GM10266 (cell line): ENCODE data around the gene SCUBE3.

Source experiments
- DNase-seq: peaks from one replicate; pipeline ENCODE4 v3.0.0; 2012; ENCODE audit errors: extremely low spot score
- CTCF ChIP-seq: IDR thresholded peaks from 2 replicates; pipeline ENCODE4 v1.5.1; 2012; ENCODE audit warnings: mild to moderate bottlenecking, low read depth; ENCODE audit not compliant: control insufficient read depth, insufficient read depth; ENCODE audit errors: missing control alignments

Gene SCUBE3

GRCh38 chr6:35237476-35237875 lies 23.7 kb downstream of the SCUBE3 start:
- DNase-seq = no peak
- no peak for TF ChIP-seq CTCF

GRCh38 chr6:35238843-35239289 lies 25.1 kb downstream of the SCUBE3 start:
- DNase-seq = no peak
- TF ChIP-seq CTCF = no peak

- no peak for TF ChIP-seq CTCF
- no peak for DNase-seq
Measured at GRCh38 chr6:35239581-35239980, 25.8 kb downstream of the SCUBE3 start.

GRCh38 chr6:35240838-35241801 lies 27.4 kb downstream of the SCUBE3 start:
- peak; percentile 99 for TF ChIP-seq CTCF
- peak; percentile 79 for DNase-seq

GRCh38 chr6:35242486-35242885 lies 28.7 kb downstream of the SCUBE3 start:
- TF ChIP-seq CTCF = no peak
- DNase-seq = no peak

- no peak for DNase-seq
- TF ChIP-seq CTCF = no peak
Measured at GRCh38 chr6:35242906-35243305, 29.1 kb downstream of the SCUBE3 start.

GRCh38 chr6:35243386-35243958 lies 29.7 kb downstream of the SCUBE3 start:
- no peak for TF ChIP-seq CTCF

More at GRCh38 chr6:35243386-35243958, 29.7 kb downstream of the SCUBE3 start:
- no peak for DNase-seq
